Psoas muscle (tissue), 8 donors: ENCODE data around the gene HERC5. TPM values are rescaled to one million over a fixed set of nuclear protein-coding genes. Genes with fewer than 3 reads are reported as not detected.
A peak's percentile ranks its signal among the peaks of the same experiment; 100 is the strongest.

Source experiments
- ATAC-seq, 4 donors: fragments of 200-7000 bp; cut with Tn5 transposase; one replicate each; pipeline ENCODE4 v1.9.1; 2020; ENCODE audit warnings: moderate library complexity in 3 of 4, mild to moderate bottlenecking in 2 of 4
- DNase-seq, 2 donors: peaks; one replicate each; pipeline ENCODE4 v3.0.0-alpha.2; 2020
- H3K27ac ChIP-seq: fragments of 200-600 bp; one replicate; pipeline ENCODE4 v1.8.0; 2022
- H3K27me3 ChIP-seq, 3 donors: fragments of 200-600 bp in 1 of 3; one replicate each; pipeline versions ENCODE4 v1.6.1 to v1.8.0; 2013 to 2022; ENCODE audit warnings: low read length in 2 of 3, mild to moderate bottlenecking in 2 of 3, moderate library complexity in 1 of 3; ENCODE audit not compliant: insufficient read depth in 3 of 3
- H3K36me3 ChIP-seq, 2 donors: fragments of 200-600 bp in 1 of 2; one replicate each; pipeline versions ENCODE4 v1.6.1 to v1.8.0; 2013 to 2022; ENCODE audit warnings: low read depth in 1 of 2, mild to moderate bottlenecking in 1 of 2, moderate library complexity in 1 of 2; ENCODE audit not compliant: insufficient read depth in 1 of 2
- H3K4me1 ChIP-seq: fragments of 200-600 bp; one replicate; pipeline ENCODE4 v1.8.0; 2022
- H3K4me3 ChIP-seq: fragments of 200-600 bp; one replicate; pipeline ENCODE4 v1.8.0; 2022; ENCODE audit warnings: mild to moderate bottlenecking
- H3K9me3 ChIP-seq: fragments of 200-600 bp; one replicate; pipeline ENCODE4 v1.8.0; 2022
- WGBS, 3 donors: extraction: QIAGEN DNeasy Blood & Tissue Kit; methylation state at CpG; one replicate each; pipeline versions ENCODE4 v1.1.6 to v1.1.7; 2013; 5-methylcytosine and 5-hydroxymethylcytosine counted together
- intact Hi-C, 2 donors: fragments of 100-400 bp; cut with DNase I; formaldehyde crosslinking; loops; one replicate each; pipeline versions ENCODE4 v1.11.0 to v1.14.2; 2022
- polyA plus RNA-seq, 3 donors: library from polyadenylated mRNA; stranded (reverse); fragments of 200-250 nt; gene quantifications; one replicate each; pipeline ENCODE4 v1.2.3, GENCODE V29; 2013
- total RNA-seq, 4 donors: library from RNA; stranded (reverse); fragmentation: NEBNext Ultra II Directional in 2 of 4; extraction: Animal tissue kit (Norgen Biotek cat#: 25700) in 2 of 4; gene quantifications; one replicate each; pipeline versions ENCODE4 v1.2.1 to v1.2.4, GENCODE V29; 2021 to 2023
- TF ChIP-seq, protein P1 (sequence below): fragments of 200-600 bp; IDR thresholded peaks from one replicate; pipeline ENCODE4 v1.8.0; 2022; ENCODE audit warnings: antibody characterized with exemption
- donor health status: healthy with polysubstance abuse.
- donor health status: DM: no; HTN: no; CAD: no; lungs with moderate emphysema.
- donor health status: Bipolar disorder and iron deficiency.
- donor health status: healthy.
- donor health status: DM: yes; HTN: yes; CAD: no.
- donor health status: DM: no; HTN: no; CAD: no.
- donor health status: DM: no; HTN: no; CAD: no.
- donor health status: DM: yes; HTN: yes; CAD: no.

Gene HERC5
- total and polyA plus RNA-seq, 7 donors: 0.42 to 2.8 (median 0.79) TPM

DNA sequence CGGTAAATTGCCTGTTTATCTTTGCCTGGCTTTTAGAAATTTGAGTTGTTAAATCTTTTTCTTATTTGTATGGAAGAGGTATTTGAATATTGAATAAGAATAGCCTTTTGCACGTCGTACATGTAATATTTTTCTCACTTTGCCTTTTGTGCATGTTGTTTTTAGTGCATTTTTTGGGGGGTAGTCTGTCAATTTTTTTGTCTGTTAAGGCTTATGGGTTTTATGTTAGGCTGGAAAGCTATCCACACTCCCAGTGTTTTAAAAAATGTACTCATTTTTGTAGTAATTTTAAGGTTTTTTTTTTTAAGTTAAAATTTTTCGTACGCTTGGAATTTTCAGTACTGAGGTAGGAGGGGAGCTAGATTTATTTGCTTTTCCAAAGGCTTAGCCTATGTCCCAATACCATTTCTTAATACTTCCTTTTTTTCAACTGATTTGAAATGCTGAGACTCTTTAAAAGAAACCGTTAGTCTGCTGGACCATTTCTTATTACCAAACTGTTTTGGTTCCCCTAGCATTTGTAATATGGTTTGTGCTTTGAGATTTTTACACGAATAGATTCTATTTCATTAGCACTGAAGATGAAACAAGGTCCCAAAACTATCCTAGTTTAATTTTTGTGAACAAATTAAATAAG, 1.3 kb downstream of the HERC5 start:
- intact Hi-C loops: loop anchor here (5.0 kb wide), 2 partner anchors 176 to 241 kb away; partner anchors contain the start of gene PPM1K (in 1 of the 2)
- H3K27ac ChIP-seq: no peak overlapping the region
- no peaks in the 10 kb centered on the region for H3K4me1 ChIP-seq
- ATAC-seq: no peak
- H3K4me3 ChIP-seq: peak overlapping the region; percentile 82
- no peaks in the 10 kb centered on the region for H3K9me3 ChIP-seq
- DNase-seq: no peak
- TF ChIP-seq, protein P1, sequence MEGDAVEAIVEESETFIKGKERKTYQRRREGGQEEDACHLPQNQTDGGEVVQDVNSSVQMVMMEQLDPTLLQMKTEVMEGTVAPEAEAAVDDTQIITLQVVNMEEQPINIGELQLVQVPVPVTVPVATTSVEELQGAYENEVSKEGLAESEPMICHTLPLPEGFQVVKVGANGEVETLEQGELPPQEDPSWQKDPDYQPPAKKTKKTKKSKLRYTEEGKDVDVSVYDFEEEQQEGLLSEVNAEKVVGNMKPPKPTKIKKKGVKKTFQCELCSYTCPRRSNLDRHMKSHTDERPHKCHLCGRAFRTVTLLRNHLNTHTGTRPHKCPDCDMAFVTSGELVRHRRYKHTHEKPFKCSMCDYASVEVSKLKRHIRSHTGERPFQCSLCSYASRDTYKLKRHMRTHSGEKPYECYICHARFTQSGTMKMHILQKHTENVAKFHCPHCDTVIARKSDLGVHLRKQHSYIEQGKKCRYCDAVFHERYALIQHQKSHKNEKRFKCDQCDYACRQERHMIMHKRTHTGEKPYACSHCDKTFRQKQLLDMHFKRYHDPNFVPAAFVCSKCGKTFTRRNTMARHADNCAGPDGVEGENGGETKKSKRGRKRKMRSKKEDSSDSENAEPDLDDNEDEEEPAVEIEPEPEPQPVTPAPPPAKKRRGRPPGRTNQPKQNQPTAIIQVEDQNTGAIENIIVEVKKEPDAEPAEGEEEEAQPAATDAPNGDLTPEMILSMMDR: no peak
- H3K27me3 ChIP-seq: no peaks in the 10 kb centered on the region
- 54 to 62% (median 59%) methylated on average over 7 of the region's 7 CpGs for WGBS, 3 donors
- no peaks in the 10 kb centered on the region for H3K36me3 ChIP-seq

DNA sequence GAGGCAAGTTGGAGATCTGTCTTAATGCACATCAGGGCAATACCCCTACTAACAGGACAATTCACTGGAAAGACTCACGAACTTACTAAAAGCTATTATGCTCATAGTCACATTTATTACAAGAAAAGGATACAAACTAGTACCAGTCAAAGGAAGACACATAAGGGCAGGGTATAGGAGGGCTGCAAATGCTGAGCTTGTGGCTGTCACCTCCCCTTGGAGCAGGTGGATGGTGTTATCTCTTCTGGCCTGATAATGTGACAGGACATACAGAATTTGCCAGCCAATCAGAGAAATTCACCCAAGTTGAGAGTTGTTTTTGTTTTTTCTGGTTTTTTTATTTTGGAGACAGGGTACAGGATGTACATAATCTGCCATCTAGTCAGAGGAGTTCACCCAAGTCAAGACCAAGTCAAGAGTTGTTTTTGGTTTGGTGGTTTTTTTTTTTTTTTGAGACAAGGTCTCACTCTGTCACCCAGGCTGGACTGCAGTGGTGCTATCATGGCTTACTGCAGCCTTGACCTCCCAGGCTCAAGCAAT, 8.8 kb downstream of the HERC5 start:
- TF ChIP-seq, protein P1: no peak
- ATAC-seq: no peak
- peaks cover 3 to 7% of the 10 kb centered on the region in 2 donors for H3K36me3 ChIP-seq

DNA sequence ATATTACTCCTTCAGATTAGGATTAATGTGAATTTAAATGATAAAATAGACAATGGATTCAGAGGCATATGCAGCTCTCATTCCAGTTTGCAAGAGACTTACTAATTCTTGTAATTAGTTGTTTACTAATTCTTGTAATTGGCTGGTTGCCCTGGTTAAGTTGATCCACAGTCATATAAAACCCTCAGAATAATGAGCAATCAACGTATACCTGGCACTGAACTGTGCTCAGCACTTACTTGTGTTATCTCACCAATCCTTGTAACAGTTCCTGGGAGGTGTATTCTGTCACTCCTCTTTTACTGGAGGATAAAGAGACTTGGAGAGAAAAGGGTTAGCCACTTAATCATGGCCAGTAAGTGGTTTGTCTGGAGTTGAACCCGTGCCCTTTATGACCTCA, 10.5 kb downstream of the HERC5 start:
- ATAC-seq: no peak
- H3K4me3 ChIP-seq: no peak overlapping the region
- intact Hi-C loops: no loop called here
- no peak for DNase-seq
- 72 to 79% (median 77%) methylated on average over 2 of the region's 2 CpGs for WGBS, 3 donors
- TF ChIP-seq, protein P1: no peak
- H3K27me3 ChIP-seq: no peaks in the 10 kb centered on the region
- no peak overlapping the region for H3K27ac ChIP-seq
- peaks cover 3 to 7% of the 10 kb centered on the region in 2 donors for H3K36me3 ChIP-seq
- H3K4me1 ChIP-seq: no peaks in the 10 kb centered on the region
- no peaks in the 10 kb centered on the region for H3K9me3 ChIP-seq

More for the DNA sequence above, 8.8 kb downstream of the HERC5 start:
- intact Hi-C loops: no loop called here
- H3K4me1 ChIP-seq: no peaks in the 10 kb centered on the region
- no peaks in the 10 kb centered on the region for H3K9me3 ChIP-seq
- no peak for DNase-seq
- H3K27me3 ChIP-seq: no peaks in the 10 kb centered on the region
- 91 to 98% (median 94%) methylated on average over 1 of the region's 1 CpG for WGBS, 3 donors
- H3K4me3 ChIP-seq: no peak overlapping the region
- H3K27ac ChIP-seq: no peak overlapping the region

DNA sequence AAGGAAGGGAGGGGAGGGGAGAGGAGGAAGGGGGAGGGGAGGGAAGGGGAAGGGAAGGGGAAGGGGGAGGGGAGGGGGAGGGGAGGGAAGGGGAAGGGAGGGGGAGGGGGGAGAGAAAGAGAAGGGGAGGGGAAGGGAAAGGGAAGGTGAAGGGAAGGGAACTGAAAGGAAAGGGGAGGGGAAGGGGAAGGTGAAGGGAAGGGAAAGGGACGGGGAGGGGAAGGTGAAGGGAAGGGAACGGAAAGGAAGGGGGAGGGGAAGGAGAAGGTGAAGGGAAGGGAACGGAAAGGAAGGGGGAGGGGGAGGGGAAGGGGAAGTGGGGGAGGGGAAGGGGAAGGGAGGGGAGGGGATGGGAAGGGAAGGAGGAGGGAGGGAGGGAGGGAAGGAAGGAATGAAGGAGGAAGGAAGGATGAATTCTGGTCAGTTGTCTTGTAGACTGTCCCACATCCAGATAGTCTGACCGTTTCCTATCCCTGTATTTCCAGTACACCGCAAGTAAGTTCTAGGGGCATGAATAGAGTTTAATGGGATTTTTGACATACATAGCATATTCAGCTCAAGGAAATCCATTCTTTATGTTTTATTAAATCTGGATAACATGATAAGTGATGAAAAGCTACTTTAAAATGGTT, 20.4 kb downstream of the HERC5 start:
- no peak overlapping the region for H3K4me3 ChIP-seq
- H3K27ac ChIP-seq: no peak overlapping the region
- H3K27me3 ChIP-seq: no peaks in the 10 kb centered on the region
- H3K36me3 ChIP-seq: no peaks in the 10 kb centered on the region
- no peaks in the 10 kb centered on the region for H3K9me3 ChIP-seq
- WGBS, 3 donors: 76 to 80% (median 78%) methylated on average over 4 to 5 of the region's 5 CpGs
- TF ChIP-seq, protein P1: no peak
- intact Hi-C loops: no loop called here
- H3K4me1 ChIP-seq: no peaks in the 10 kb centered on the region
- DNase-seq (no peak), ATAC-seq (no peak)
